K562 (cell line): ENCODE data around the gene ADK. TPM values are rescaled to one million over a fixed set of nuclear protein-coding genes. Genes with fewer than 3 reads are reported as not detected.

Experiments used
- ATAC-seq: fragments of 200-7000 bp; cut with Tn5 transposase; 3 replicates; pipeline ENCODE4 v1.9.1; 2020; ENCODE audit warnings: moderate library complexity
- BruUV-seq: library from RNA; stranded (reverse); fragments of 400-500 nt; replicated peaks from 2 replicates; lab custom pipeline; 2021; lab: Mats Ljungman, UMichigan
- CTCF ChIA-PET: fragments of 300-600 bp; formaldehyde crosslinking; extraction: SDS; loops from one replicate; lab custom pipeline; 2021; ENCODE audit warnings: low intra/inter-chr PET ratio; lab: Yijun Ruan, JAX
- POLR2A ChIA-PET: fragments of 300-600, 350-650 bp; sonication (Branson Sonifier 250); formaldehyde crosslinking; extraction: SDS; loops from one replicate; lab custom pipeline; 2021; ENCODE audit warnings: antibody characterized with exemption, inconsistent platforms; lab: Yijun Ruan, JAX
- DNase-seq, 4 experiments: peaks; one replicate each; pipeline versions ENCODE4 v3.0.0 to v3.0.0-alpha.2; 2011 to 2018; ENCODE audit warnings: low spot score in 3 of 4, mixed read lengths in 3 of 4; ENCODE audit errors: extremely low read depth in 1 of 4
- FAIRE-seq: peaks from 2 replicates; lab custom pipeline; 2011; peaks lifted over from hg19 to GRCh38; lab: Jason Lieb, UNC
- H2AFZ ChIP-seq: 2 replicates; pipeline ENCODE4 v1.6.0; 2011; ENCODE audit warnings: low read depth, low read length, control low read depth, inconsistent platforms
- H3K27ac ChIP-seq: fragments of 200-600 bp; 3 replicates; pipeline ENCODE4 v1.8.0; 2011; ENCODE audit warnings: low read depth, mild to moderate bottlenecking, control low read depth, inconsistent platforms, low read length, moderate library complexity, mixed read lengths; ENCODE audit errors: extremely low read depth
- H3K27me3 ChIP-seq, 2 experiments: fragments of 300-600 bp in 1 of 2; 2 replicates in 1 of 2; 3 replicates in 1 of 2; pipeline versions ENCODE4 v1.6.0 to v1.8.0; 2011; ENCODE audit warnings: inconsistent platforms in 2 of 2, low read length in 2 of 2, mild to moderate bottlenecking in 1 of 2, mixed read lengths in 1 of 2, moderate library complexity in 1 of 2; ENCODE audit not compliant: control insufficient read depth in 2 of 2, insufficient read depth in 2 of 2
- H3K36me3 ChIP-seq: fragments of 300-600 bp; 3 replicates; pipeline ENCODE4 v1.8.0; 2011; ENCODE audit warnings: mild to moderate bottlenecking, low read length, inconsistent platforms; ENCODE audit not compliant: control insufficient read depth, insufficient read depth
- H3K4me1 ChIP-seq, 2 experiments: fragments of 200-600 bp in 1 of 2; replicated peaks in 1 of 2; 2 replicates in 1 of 2; 3 replicates in 1 of 2; pipeline versions ENCODE4 v1.5.1 to v1.8.0; 2011; ENCODE audit warnings: inconsistent platforms in 2 of 2, low read length in 2 of 2, mild to moderate bottlenecking in 1 of 2, mixed read lengths in 1 of 2, moderate library complexity in 1 of 2; ENCODE audit not compliant: control insufficient read depth in 2 of 2, insufficient read depth in 2 of 2
- H3K4me2 ChIP-seq: 2 replicates; pipeline ENCODE4 v1.6.1; 2011; ENCODE audit warnings: low read length, control low read depth, inconsistent platforms, mixed read lengths; ENCODE audit not compliant: insufficient read depth
- H3K4me3 ChIP-seq: fragments of 200-600 bp; sonication (generic), shearing (Covaris generic); 2 replicates; pipeline ENCODE4 v1.5.1; 2016; ENCODE audit warnings: control low read depth, inconsistent platforms
- H3K79me2 ChIP-seq: fragments of 200-600 bp; 3 replicates; pipeline ENCODE4 v1.8.0; 2011; ENCODE audit warnings: low read length, inconsistent platforms; ENCODE audit not compliant: control insufficient read depth, insufficient read depth
- H3K9ac ChIP-seq, 2 experiments: 2 replicates each; pipeline versions ENCODE4 v1.6.0 to v1.6.1; 2011; ENCODE audit warnings: low read depth in 2 of 2, low read length in 2 of 2, control low read depth in 1 of 2, inconsistent platforms in 1 of 2, mild to moderate bottlenecking in 1 of 2, mixed read lengths in 1 of 2; ENCODE audit not compliant: insufficient read depth in 1 of 2
- H3K9me1 ChIP-seq: one replicate; pipeline ENCODE4 v1.6.0; 2011; ENCODE audit warnings: inconsistent platforms, mild to moderate bottlenecking, low read length, moderate library complexity; ENCODE audit not compliant: control insufficient read depth, insufficient read depth
- H3K9me3 ChIP-seq: replicated peaks from 2 replicates; pipeline ENCODE4 v1.5.1; 2011; ENCODE audit warnings: low read depth, low read length, inconsistent platforms; ENCODE audit not compliant: control insufficient read depth, insufficient read depth
- H4K20me1 ChIP-seq: replicated peaks from 2 replicates; pipeline ENCODE4 v1.6.1; 2011; ENCODE audit warnings: low read length, inconsistent platforms, mixed read lengths; ENCODE audit not compliant: control insufficient read depth, insufficient read depth
- CBX5 ChIP-seq: IDR thresholded peaks from 2 replicates; pipeline ENCODE4 v1.6.1; 2014; ENCODE audit warnings: low read depth, borderline replicate concordance
- FOSL1 ChIP-seq: fragments of 200-800 bp; sonication (Bioruptor generic); conservative IDR thresholded peaks from 2 replicates; pipeline ENCODE4 v1.6.1; 2016; ENCODE audit warnings: missing genetic modification characterization, missing compliant biosample characterization
- FOXA1 ChIP-seq: fragments of 450-650 bp; IDR thresholded peaks from 2 replicates; pipeline ENCODE4 v1.6.1; 2016; ENCODE audit warnings: mild to moderate bottlenecking, borderline replicate concordance
- ILK ChIP-seq: fragments of 450-650 bp; IDR thresholded peaks from 2 replicates; pipeline ENCODE4 v1.6.1; 2016; ENCODE audit warnings: missing genetic modification characterization, low read depth, mild to moderate bottlenecking, missing compliant biosample characterization, moderate library complexity, borderline replicate concordance
- MTA2 ChIP-seq: fragments of 450-650 bp; IDR thresholded peaks from 2 replicates; pipeline ENCODE4 v1.6.1; 2016; ENCODE audit warnings: low read depth
- SMARCE1 ChIP-seq: fragments of 450-650 bp; IDR thresholded peaks from 2 replicates; pipeline ENCODE4 v1.7.1; 2016; ENCODE audit warnings: mild to moderate bottlenecking
- SP1 ChIP-seq: sonication (generic); formaldehyde crosslinking; IDR thresholded peaks from 2 replicates; pipeline ENCODE4 v1.8.1; 2022; ENCODE audit warnings: mild to moderate bottlenecking, missing genetic modification reagents
- ZFP30 ChIP-seq: fragments of 250-450 bp; sonication (Bioruptor Pico); IDR thresholded peaks from 2 replicates; pipeline ENCODE4 v1.8.0; 2022; ENCODE audit warnings: moderate library complexity, mild to moderate bottlenecking, inconsistent platforms, borderline replicate concordance
- ZNF184 ChIP-seq: sonication (generic); formaldehyde crosslinking; IDR thresholded peaks from 2 replicates; pipeline ENCODE4 v1.5.0; 2020; ENCODE audit warnings: missing genetic modification reagents
- ZNF347 ChIP-seq: fragments of 450-650 bp; formaldehyde crosslinking; IDR thresholded peaks from 2 replicates; pipeline ENCODE4 v1.4.0; 2020; ENCODE audit warnings: low read depth, mild to moderate bottlenecking, moderate library complexity
- WGBS: fragments of 100-300 bp; shearing (Covaris generic); methylation state at CpG from one replicate; pipeline ENCODE4 v1.1.6; 2016; ENCODE audit warnings: low coverage, mixed read lengths; ENCODE audit not compliant: insufficient coverage; ENCODE audit errors: missing lambda C conversion rate; 5-methylcytosine and 5-hydroxymethylcytosine counted together
- in situ Hi-C: fragments of 300-500 bp; cut with MboI; formaldehyde crosslinking; loops from 4 replicates; pipeline ENCODE4 v1.15.0; 2018; ENCODE audit warnings: inconsistent platforms, mixed read lengths
- intact Hi-C: fragments of 100-400 bp; cut with micrococcal nuclease; formaldehyde crosslinking; loops from 2 replicates; pipeline ENCODE4 v1.14.2; 2022
- polyA plus RNA-seq, 8 experiments: library from polyadenylated mRNA; depleted of rRNA in 4 of 8; stranded (reverse) in 5 of 8; unstranded in 3 of 8; fragments of >200 nt; fragmentation: Nextera tagmentation in 2 of 8; fragmentation: Illumina TruSeq in 1 of 8; extraction: Ambion mirVana in 2 of 8; extraction: Trizol in 1 of 8; gene quantifications; 2 replicates each; pipeline versions ENCODE4 v1.2.1 to v1.2.3, GENCODE V29; 2011 to 2014; ENCODE audit warnings: inconsistent platforms in 1 of 8, missing spikeins in 1 of 8
- total RNA-seq, 7 experiments: library from RNA; depleted of rRNA in 6 of 7; stranded (reverse); fragments of >200 nt in 6 of 7; fragmentation: Illumina TruSeq in 2 of 7; extraction: Trizol in 2 of 7; gene quantifications; 2 replicates each; pipeline versions ENCODE4 v1.2.1 to v1.2.3, GENCODE V29; 2011 to 2021; ENCODE audit warnings: low replicate concordance in 1 of 7
- TF ChIP-seq, protein P1 (sequence below): fragments of 450-650 bp; IDR thresholded peaks from 2 replicates; pipeline ENCODE4 v1.6.1; 2018; ENCODE audit not compliant: partially characterized antibody
- TF ChIP-seq, protein P2 (sequence below): fragments of 250-450 bp; sonication (Bioruptor Pico); IDR thresholded peaks from 2 replicates; pipeline ENCODE4 v1.8.0; 2021; ENCODE audit warnings: moderate library complexity, mild to moderate bottlenecking, inconsistent platforms
- TF ChIP-seq, protein P3 (sequence below), 2 experiments: fragments of 450-650 bp in 1 of 2; sonication (generic) in 1 of 2; formaldehyde crosslinking in 1 of 2; IDR thresholded peaks in 1 of 2; conservative IDR thresholded peaks in 1 of 2; 2 replicates each; pipeline versions ENCODE4 v1.6.1 to v1.8.1; 2016 to 2023; ENCODE audit warnings: mild to moderate bottlenecking in 2 of 2, moderate library complexity in 2 of 2, inconsistent platforms in 1 of 2, missing genetic modification reagents in 1 of 2
- TF ChIP-seq, protein P4 (sequence below): fragments of 250-450 bp; sonication (Bioruptor Pico); IDR thresholded peaks from 2 replicates; pipeline ENCODE4 v1.9.0; 2021; ENCODE audit warnings: mild to moderate bottlenecking

Gene ADK
- total and polyA plus RNA-seq, 9 of the 15 experiments (the other 6 are each of a cell fraction or from before 2014, with no cell fraction given) = 54.2 to 97.8 (median 73.6) TPM

DNA sequence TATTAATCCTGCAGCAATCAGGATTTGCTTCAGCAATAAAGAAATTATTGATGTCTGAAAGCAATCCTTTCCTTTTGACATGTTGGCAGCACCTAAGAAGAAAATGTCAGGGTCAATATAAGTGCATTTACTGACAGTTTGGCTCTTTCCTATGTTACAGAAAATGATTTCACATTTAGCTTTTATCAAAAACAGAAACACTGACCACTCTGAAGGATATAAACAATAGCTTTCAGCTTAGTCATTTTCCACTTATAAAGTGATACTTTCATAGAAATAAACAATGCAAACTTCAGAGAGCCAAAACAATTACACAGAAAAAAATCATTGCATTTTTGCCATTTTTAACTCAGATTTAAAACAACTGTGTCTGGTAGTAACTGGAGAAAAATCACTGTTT is 349.8 kb downstream of the ADK start (continued):
- no peak for TF ChIP-seq SP1
- TF ChIP-seq, protein P1, sequence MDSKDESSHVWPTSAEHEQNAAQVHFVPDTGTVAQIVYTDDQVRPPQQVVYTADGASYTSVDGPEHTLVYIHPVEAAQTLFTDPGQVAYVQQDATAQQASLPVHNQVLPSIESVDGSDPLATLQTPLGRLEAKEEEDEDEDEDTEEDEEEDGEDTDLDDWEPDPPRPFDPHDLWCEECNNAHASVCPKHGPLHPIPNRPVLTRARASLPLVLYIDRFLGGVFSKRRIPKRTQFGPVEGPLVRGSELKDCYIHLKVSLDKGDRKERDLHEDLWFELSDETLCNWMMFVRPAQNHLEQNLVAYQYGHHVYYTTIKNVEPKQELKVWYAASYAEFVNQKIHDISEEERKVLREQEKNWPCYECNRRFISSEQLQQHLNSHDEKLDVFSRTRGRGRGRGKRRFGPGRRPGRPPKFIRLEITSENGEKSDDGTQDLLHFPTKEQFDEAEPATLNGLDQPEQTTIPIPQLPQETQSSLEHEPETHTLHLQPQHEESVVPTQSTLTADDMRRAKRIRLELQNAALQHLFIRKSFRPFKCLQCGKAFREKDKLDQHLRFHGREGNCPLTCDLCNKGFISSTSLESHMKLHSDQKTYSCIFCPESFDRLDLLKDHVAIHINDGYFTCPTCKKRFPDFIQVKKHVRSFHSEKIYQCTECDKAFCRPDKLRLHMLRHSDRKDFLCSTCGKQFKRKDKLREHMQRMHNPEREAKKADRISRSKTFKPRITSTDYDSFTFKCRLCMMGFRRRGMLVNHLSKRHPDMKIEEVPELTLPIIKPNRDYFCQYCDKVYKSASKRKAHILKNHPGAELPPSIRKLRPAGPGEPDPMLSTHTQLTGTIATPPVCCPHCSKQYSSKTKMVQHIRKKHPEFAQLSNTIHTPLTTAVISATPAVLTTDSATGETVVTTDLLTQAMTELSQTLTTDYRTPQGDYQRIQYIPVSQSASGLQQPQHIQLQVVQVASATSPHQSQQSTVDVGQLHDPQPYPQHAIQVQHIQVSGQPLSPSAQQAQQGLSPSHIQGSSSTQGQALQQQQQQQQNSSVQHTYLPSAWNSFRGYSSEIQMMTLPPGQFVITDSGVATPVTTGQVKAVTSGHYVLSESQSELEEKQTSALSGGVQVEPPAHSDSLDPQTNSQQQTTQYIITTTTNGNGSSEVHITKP = no peak

DNA sequence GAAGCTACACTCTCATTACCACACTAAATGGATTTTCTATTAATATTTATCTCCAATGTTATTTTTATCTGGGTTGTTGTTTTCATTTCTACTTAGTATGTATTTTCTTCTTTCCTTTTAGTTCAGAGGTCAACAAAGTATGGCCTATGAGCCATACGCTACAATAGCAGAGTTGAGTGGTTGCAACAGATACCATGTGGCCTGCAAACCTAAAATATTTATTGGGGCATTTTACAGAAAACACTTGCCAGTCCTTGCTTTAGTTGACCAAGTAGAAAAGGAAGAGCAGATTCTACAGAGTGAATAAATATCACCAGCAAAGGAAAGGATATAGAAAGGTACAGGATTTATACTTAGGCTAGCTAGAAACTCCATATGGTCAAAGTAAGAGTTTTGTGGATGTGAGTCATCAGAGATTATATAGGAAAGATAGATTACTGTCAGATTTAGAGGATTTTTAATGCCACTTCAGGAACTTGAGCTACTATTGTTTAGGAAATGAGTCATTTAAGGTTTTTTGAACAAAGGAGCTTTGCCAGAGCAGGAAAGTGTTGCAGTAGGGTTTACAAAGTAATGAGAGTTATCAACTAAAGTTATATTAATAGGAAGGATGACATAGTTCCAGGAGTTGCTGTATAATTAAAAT is 352.1 kb downstream of the ADK start:
- intact Hi-C loops = no loop called here
- H3K9me1 ChIP-seq = no peaks in the 10 kb centered on the region
- in situ Hi-C loops = no loop called here
- DNase-seq (no peak), FAIRE-seq (no peak), ATAC-seq (no peak)
- H3K36me3 ChIP-seq = peaks cover 5% of the 10 kb centered on the region; the same call in 1 of the 3 replicates
- ChIA-PET POLR2A (interaction anchor here (1.4 kb wide), 1 partner anchor 14 kb away, joined by 3 read pairs; no protein-coding TSS in a partner anchor), CTCF (no interaction called here)
- H3K9ac ChIP-seq = no peak overlapping the region
- H3K9me3 ChIP-seq = no peaks in the 10 kb centered on the region
- no peaks in the 10 kb centered on the region for H4K20me1 ChIP-seq
- no peak overlapping the region for H2AFZ ChIP-seq
- no TSS peak for BruUV-seq
- no peaks in the 10 kb centered on the region for H3K4me1 ChIP-seq
- H3K4me2 ChIP-seq = no peak overlapping the region
- H3K27me3 ChIP-seq = no peaks in the 10 kb centered on the region
- no peaks in the 10 kb centered on the region for H3K79me2 ChIP-seq
- H3K27ac ChIP-seq = no peak overlapping the region
- WGBS = 72% methylated on average over 1 of the region's 1 CpG
- no peak overlapping the region for H3K4me3 ChIP-seq
- peak; percentile 83 for TF ChIP-seq FOSL1 (tag)
- TF ChIP-seq ILK (tag) = no peak
- TF ChIP-seq, protein P2, sequence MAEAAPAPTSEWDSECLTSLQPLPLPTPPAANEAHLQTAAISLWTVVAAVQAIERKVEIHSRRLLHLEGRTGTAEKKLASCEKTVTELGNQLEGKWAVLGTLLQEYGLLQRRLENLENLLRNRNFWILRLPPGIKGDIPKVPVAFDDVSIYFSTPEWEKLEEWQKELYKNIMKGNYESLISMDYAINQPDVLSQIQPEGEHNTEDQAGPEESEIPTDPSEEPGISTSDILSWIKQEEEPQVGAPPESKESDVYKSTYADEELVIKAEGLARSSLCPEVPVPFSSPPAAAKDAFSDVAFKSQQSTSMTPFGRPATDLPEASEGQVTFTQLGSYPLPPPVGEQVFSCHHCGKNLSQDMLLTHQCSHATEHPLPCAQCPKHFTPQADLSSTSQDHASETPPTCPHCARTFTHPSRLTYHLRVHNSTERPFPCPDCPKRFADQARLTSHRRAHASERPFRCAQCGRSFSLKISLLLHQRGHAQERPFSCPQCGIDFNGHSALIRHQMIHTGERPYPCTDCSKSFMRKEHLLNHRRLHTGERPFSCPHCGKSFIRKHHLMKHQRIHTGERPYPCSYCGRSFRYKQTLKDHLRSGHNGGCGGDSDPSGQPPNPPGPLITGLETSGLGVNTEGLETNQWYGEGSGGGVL (CRISPR knock-in tag) = no peak
- no peak for TF ChIP-seq FOXA1
- TF ChIP-seq, protein P3, sequence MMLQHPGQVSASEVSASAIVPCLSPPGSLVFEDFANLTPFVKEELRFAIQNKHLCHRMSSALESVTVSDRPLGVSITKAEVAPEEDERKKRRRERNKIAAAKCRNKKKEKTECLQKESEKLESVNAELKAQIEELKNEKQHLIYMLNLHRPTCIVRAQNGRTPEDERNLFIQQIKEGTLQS (IDR thresholded peaks at IDR 0.05) = peak; percentile 68
- TF ChIP-seq, protein P3 (CRISPR knock-in tag; conservative IDR thresholded peaks at IDR 0.05) = no peak
- TF ChIP-seq CBX5 = no peak
- TF ChIP-seq, protein P4, sequence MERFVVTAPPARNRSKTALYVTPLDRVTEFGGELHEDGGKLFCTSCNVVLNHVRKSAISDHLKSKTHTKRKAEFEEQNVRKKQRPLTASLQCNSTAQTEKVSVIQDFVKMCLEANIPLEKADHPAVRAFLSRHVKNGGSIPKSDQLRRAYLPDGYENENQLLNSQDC (CRISPR knock-in tag) = no peak
- TF ChIP-seq MTA2 = no peak
- no peak for TF ChIP-seq ZFP30 (CRISPR knock-in tag)
- no peak for TF ChIP-seq ZNF347
- no peak for TF ChIP-seq ZNF184
- TF ChIP-seq SMARCE1 = peak; percentile 43; the same call in 1 of the 2 replicates
